Panc1 (cell line): Measurements from ENCODE around the gene DGLUCY. TPM values are rescaled to one million over a fixed set of nuclear protein-coding genes. Genes with fewer than 3 reads are reported as not detected.

Experiments
- ATAC-seq: fragments of 200-7000 bp; cut with Tn5 transposase; 2 replicates; pipeline ENCODE4 v1.9.1; 2020; ENCODE audit warnings: mild to moderate bottlenecking, moderate library complexity
- BruUV-seq: library from RNA; stranded (reverse); fragments of 400-500 nt; replicated peaks from 2 replicates; lab custom pipeline; 2021; lab: Mats Ljungman, UMichigan
- CTCF ChIA-PET: fragments of 300-600 bp; sonication (Branson Sonifier 250); formaldehyde crosslinking; loops from one replicate; lab custom pipeline; 2022; ENCODE audit warnings: antibody characterized with exemption; lab: Charles Lee
- POLR2A ChIA-PET: fragments of 300-600 bp; sonication (Branson Sonifier 250); formaldehyde crosslinking; loops from one replicate; lab custom pipeline; 2022; ENCODE audit warnings: antibody characterized with exemption; lab: Charles Lee
- DNase-seq: peaks from one replicate; pipeline ENCODE4 v3.0.0-alpha.2; 2010; ENCODE audit warnings: low read depth, low spot score
- H3K27ac ChIP-seq: 2 replicates; pipeline ENCODE4 v1.5.1; 2011; ENCODE audit warnings: mild to moderate bottlenecking, low read length, inconsistent platforms
- H3K27me3 ChIP-seq: fragments of 200-500 bp; sonication (Bioruptor generic); 2 replicates; pipeline ENCODE4 v1.6.0; 2014; ENCODE audit warnings: low read length, inconsistent platforms; ENCODE audit not compliant: control insufficient read depth, insufficient read depth
- H3K36me3 ChIP-seq: fragments of 200-500 bp; sonication (Bioruptor generic); 2 replicates; pipeline ENCODE4 v1.5.1; 2014; ENCODE audit warnings: inconsistent platforms, mild to moderate bottlenecking, low read length, moderate library complexity; ENCODE audit not compliant: control insufficient read depth, insufficient read depth
- H3K4me1 ChIP-seq: 2 replicates; pipeline ENCODE4 v1.5.1; 2011; ENCODE audit warnings: inconsistent platforms, mild to moderate bottlenecking, low read length, moderate library complexity; ENCODE audit not compliant: control insufficient read depth, insufficient read depth
- H3K4me3 ChIP-seq, 2 experiments: 2 replicates each; pipeline ENCODE4 v1.5.1; 2011 to 2012; ENCODE audit warnings: low read depth in 2 of 2, low read length in 2 of 2, mild to moderate bottlenecking in 2 of 2, inconsistent platforms in 1 of 2, moderate library complexity in 1 of 2
- H3K9me3 ChIP-seq: fragments of 200-500 bp; sonication (Bioruptor generic); 2 replicates; pipeline ENCODE4 v1.5.1; 2014; ENCODE audit warnings: low read depth, mild to moderate bottlenecking, inconsistent platforms, low read length, moderate library complexity; ENCODE audit not compliant: control insufficient read depth, insufficient read depth
- CTCF ChIP-seq: fragments of 450-650 bp; IDR thresholded peaks from 2 replicates; pipeline ENCODE4 v1.5.1; 2017; ENCODE audit warnings: mild to moderate bottlenecking
- POLR2AphosphoS5 ChIP-seq: IDR thresholded peaks from 2 replicates; pipeline ENCODE4 v1.6.1; 2012; ENCODE audit warnings: mild to moderate bottlenecking, low read depth, low read length, moderate library complexity
- REST ChIP-seq, 2 experiments: IDR thresholded peaks; 2 replicates each; pipeline ENCODE4 v1.6.1; 2011 to 2012; ENCODE audit warnings: low read depth in 2 of 2, control low read depth in 1 of 2, low read length in 1 of 2, mild to moderate bottlenecking in 1 of 2, moderate library complexity in 1 of 2; ENCODE audit not compliant: insufficient read depth in 1 of 2
- SIN3A ChIP-seq: IDR thresholded peaks from 2 replicates; pipeline ENCODE4 v1.6.1; 2012; ENCODE audit warnings: low read depth, mild to moderate bottlenecking, low read length, moderate library complexity, borderline replicate concordance; ENCODE audit not compliant: insufficient read depth
- TCF7L2 ChIP-seq: IDR thresholded peaks from 2 replicates; pipeline ENCODE4 v1.6.1; 2011; ENCODE audit warnings: mild to moderate bottlenecking, low read depth, low read length, inconsistent platforms
- in situ Hi-C: cut with HindIII; loops from 2 replicates; pipeline ENCODE4 v1.10.0; 2016; ENCODE audit warnings: low sequenced_read_pairs, low pct_unique_long_range_greater_than_20kb
- intact Hi-C: fragments of 100-400 bp; cut with micrococcal nuclease; formaldehyde crosslinking; loops from one replicate; pipeline ENCODE4 v1.10.0; 2022; ENCODE audit not compliant: unreplicated experiment
- total RNA-seq: library from RNA; stranded (reverse); gene quantifications from one replicate; pipeline ENCODE4 v1.2.1, GENCODE V29; 2021; ENCODE audit not compliant: unreplicated experiment

Gene DGLUCY
- total RNA-seq, 1 experiment from 2014 or later: 21.3 TPM

- Histone ChIP-seq H3K9me3 (no peaks in the 10 kb centered on the region), H3K36me3 (peaks cover 7% of the 10 kb centered on the region; the same call in 1 of the 2 replicates), H3K4me3 (no peak overlapping the region), H3K27me3 (no peaks in the 10 kb centered on the region), H3K27ac (no peak overlapping the region), H3K4me1 (peaks cover 16% of the 10 kb centered on the region)
- ChIA-PET CTCF (no interaction called here), POLR2A (no interaction called here)
- no peak for TF ChIP-seq POLR2AphosphoS5
- TF ChIP-seq REST (IDR thresholded peaks at IDR 0.05; ENCODE audit: insufficient read depth in 1 of 2, low read depth in 2 of 2, low read length in 1 of 2): no peak
- TF ChIP-seq TCF7L2: no peak
- no peak for TF ChIP-seq SIN3A
- TF ChIP-seq CTCF: no peak
- DNase-seq (no peak), ATAC-seq (no peak)
- in situ Hi-C loops (no loop called here), intact Hi-C loops (no loop called here)
- no TSS peak for BruUV-seq
Observed at GRCh38 chr14:91111443-91111842, 2.4 kb upstream of the DGLUCY start.

- TF ChIP-seq CTCF: no peak
- no peak for TF ChIP-seq SIN3A
- TF ChIP-seq POLR2AphosphoS5: no peak
- BruUV-seq: no TSS peak
- no peak overlapping the region for H3K4me3 ChIP-seq
- no peaks in the 10 kb centered on the region for H3K9me3 ChIP-seq
- CTCF ChIA-PET: no interaction called here
- H3K27ac ChIP-seq: no peak overlapping the region
- POLR2A ChIA-PET: no interaction called here
- no peaks in the 10 kb centered on the region for H3K27me3 ChIP-seq
- peaks cover 16% of the 10 kb centered on the region for H3K4me1 ChIP-seq
- in situ Hi-C loops: no loop called here
- intact Hi-C loops: no loop called here
- peaks cover 7% of the 10 kb centered on the region; the same call in 1 of the 2 replicates for H3K36me3 ChIP-seq
- ATAC-seq (no peak), DNase-seq (no peak)
Observed at GRCh38 chr14:91112194-91112593, 1.7 kb upstream of the DGLUCY start.
